Right kidney (tissue), 1 donor: ENCODE results near the gene TMEM207.

Source experiments
- DNase-seq: peaks from one replicate; pipeline ENCODE4 v3.0.0-alpha.2; 2016

The TMEM207 gene

DNA sequence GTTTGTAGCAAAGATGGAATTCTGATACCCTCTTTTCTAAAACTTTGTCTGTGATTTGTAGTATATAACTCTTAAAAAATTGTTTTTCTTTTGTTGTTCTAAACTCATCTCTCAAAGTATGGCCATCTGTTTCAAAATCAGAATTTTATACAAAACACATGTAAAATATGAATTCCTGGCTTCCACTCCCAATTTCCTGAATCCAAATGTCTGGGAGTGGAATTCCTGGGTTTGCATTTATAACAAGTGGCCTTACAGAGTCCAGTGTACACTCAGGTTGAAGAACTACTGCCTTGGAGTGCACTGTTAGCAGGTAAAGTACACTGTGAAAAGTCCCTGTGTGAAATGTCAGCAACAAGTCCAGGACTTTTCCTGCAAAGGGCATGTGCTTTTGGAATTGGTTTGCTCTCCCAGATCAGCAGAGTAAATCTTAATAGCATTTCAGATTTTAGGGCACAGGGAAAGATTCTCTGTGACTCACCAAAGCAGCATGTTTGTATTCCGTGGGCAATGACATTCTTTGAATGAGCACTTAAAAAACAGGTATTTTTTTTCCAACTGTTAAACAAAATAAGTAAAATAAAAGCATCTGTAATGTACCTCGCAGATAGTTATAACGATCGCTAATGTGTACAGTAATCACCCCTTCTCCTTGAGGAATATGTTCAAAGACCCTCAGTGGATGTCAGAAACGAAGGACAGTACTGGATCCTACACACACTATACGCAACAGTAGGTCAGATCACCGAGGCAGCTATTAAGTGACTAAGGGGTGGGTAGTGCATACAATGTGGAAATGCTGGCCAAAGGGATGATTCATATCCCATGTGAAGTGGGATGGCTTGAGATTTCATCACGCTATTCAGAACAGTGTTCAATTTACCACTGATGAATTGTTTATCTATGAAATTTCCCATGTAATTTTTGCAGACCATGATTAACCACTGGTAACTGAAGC, 63.7 kb downstream of the TMEM207 start:
- no peak for DNase-seq

DNA sequence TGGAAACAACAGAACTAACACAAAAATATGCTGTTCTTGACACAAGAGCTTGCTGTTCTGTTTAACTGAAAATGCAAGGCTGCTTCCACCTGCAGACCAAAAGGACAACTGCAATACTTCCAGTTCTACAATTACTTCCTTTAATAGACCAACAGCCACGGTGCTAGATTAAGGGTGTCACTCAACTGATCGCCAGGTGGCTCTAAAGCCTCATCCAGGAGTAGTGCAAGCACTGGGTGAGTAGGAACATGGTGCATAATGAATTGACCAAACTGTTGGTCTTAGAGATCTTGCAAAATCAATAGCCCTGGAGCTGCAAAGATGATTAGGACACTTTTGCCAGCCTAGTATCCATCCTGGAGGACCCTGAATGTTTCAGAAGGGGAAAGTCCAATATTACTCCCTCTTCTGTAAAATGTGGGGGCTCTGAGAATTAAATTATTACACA, 65.4 kb downstream of the TMEM207 start:
- DNase-seq = no peak

DNA sequence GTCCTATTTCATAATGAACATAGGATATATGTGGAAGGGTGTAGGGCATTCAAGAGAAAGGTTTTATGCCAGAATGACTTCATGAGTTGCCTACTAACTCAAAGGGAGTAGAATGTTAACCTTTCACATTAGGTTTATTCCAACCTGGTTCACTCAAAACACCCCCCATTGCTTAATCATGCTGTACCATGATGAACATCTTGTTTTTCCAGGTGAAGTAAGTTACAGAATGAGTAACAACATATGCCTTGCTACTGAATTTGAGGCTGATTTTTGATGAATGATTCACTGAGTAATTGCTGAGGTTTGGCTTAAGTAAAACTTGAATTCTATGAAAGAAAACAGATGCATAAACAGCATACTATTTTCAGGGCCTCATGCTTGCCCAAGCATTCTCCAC, 67.6 kb downstream of the TMEM207 start:
- DNase-seq = no peak

DNA sequence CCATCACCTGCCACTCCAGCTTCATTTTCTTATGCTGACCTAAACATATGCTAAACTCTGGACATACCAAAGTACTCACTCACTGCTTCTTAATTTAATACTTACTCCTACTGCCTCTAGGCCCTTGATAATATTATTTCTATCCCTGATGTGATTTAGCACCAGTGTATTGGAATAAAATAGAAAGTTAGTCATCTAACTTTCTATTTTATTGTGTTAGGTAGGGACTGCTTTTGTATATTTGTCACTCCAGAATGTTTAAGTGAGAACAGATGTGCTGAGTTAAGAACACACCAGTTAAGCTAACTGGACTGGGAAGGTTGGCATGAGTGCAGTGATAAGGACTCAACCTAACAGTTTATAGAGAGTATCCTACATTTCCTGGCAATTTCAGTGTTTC, 68.3 kb downstream of the TMEM207 start:
- DNase-seq = no peak

DNA sequence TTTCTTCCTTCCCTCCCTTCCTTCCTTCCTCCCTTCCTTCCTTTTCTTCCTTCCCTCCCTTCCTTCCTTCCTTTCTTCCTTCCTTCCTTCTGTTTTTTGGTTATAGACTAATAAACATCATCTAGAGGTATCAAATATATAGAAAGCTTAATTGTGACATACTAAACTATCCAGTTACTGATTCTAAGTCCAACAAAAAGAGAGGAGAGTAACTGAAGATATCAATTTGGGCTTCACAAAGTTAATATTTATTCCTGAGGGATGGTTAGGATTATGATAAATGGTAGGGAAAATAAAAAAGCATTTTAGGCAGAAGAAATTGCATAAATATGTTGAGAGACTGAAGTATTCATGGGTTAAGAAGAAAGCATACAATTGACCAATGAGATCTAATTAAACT, 69.5 kb downstream of the TMEM207 start:
- no peak for DNase-seq
